Small intestine (tissue), 7 donors: ENCODE data around the gene PLXDC2. TPM values are rescaled to one million over a fixed set of nuclear protein-coding genes. Genes with fewer than 3 reads are reported as not detected.

Experiments used
- DNase-seq, 2 donors: peaks; one replicate each; pipeline versions ENCODE4 v3.0.0 to v3.0.0-alpha.2; 2013
- FAIRE-seq: peaks from 2 replicates; lab custom pipeline; 2012; peaks lifted over from hg19 to GRCh38; lab: Jason Lieb, UNC
- H3K27ac ChIP-seq, 3 donors: one replicate each; pipeline ENCODE4 v1.5.1; 2013; ENCODE audit warnings: low read length in 2 of 3, mild to moderate bottlenecking in 2 of 3, control low read depth in 1 of 3, inconsistent platforms in 1 of 3, low read depth in 1 of 3, moderate library complexity in 1 of 3
- H3K27me3 ChIP-seq, 3 donors: one replicate each; pipeline ENCODE4 v1.6.1; 2013; ENCODE audit warnings: low read length in 3 of 3, inconsistent platforms in 1 of 3; ENCODE audit not compliant: control insufficient read depth in 3 of 3, insufficient read depth in 3 of 3
- H3K36me3 ChIP-seq, 3 donors: one replicate each; pipeline ENCODE4 v1.6.1; 2013; ENCODE audit warnings: low read length in 3 of 3, inconsistent platforms in 1 of 3, low read depth in 1 of 3, mild to moderate bottlenecking in 1 of 3, moderate library complexity in 1 of 3; ENCODE audit not compliant: control insufficient read depth in 3 of 3, insufficient read depth in 2 of 3
- H3K4me1 ChIP-seq, 3 donors: one replicate each; pipeline ENCODE4 v1.6.1; 2013; ENCODE audit warnings: low read length in 2 of 3, inconsistent platforms in 1 of 3, low read depth in 1 of 3, mild to moderate bottlenecking in 1 of 3, moderate library complexity in 1 of 3; ENCODE audit not compliant: control insufficient read depth in 3 of 3, insufficient read depth in 2 of 3
- H3K4me3 ChIP-seq, 3 donors: one replicate each; pipeline ENCODE4 v1.5.1; 2013; ENCODE audit warnings: low read length in 3 of 3, control low read depth in 1 of 3, inconsistent platforms in 1 of 3, low read depth in 1 of 3, mild to moderate bottlenecking in 1 of 3, moderate library complexity in 1 of 3
- H3K9me3 ChIP-seq, 2 donors: one replicate each; pipeline ENCODE4 v1.6.1; 2013; ENCODE audit warnings: low read depth in 1 of 2, low read length in 1 of 2; ENCODE audit not compliant: control insufficient read depth in 2 of 2, insufficient read depth in 1 of 2
- WGBS, 3 donors: extraction: QIAGEN DNeasy Blood & Tissue Kit; methylation state at CpG; one replicate each; pipeline ENCODE4 v1.1.7; 2013; 5-methylcytosine and 5-hydroxymethylcytosine counted together
- polyA plus RNA-seq, 4 donors: library from polyadenylated mRNA; stranded (reverse) in 3 of 4; unstranded in 1 of 4; fragments of 200-250 nt in 3 of 4; fragments of 120-200 nt in 1 of 4; gene quantifications; one replicate each; pipeline versions ENCODE4 v1.2.1 to v1.2.3, GENCODE V29; 2013
- donor health status: healthy with polysubstance abuse.
- donor health status: control.
- donor health status: control.
- donor health status: Bipolar disorder and iron deficiency.
- donor health status: healthy.

PLXDC2 gene
- polyA plus RNA-seq, 4 donors = 0.81 to 18.3 (median 3.4) TPM

DNA sequence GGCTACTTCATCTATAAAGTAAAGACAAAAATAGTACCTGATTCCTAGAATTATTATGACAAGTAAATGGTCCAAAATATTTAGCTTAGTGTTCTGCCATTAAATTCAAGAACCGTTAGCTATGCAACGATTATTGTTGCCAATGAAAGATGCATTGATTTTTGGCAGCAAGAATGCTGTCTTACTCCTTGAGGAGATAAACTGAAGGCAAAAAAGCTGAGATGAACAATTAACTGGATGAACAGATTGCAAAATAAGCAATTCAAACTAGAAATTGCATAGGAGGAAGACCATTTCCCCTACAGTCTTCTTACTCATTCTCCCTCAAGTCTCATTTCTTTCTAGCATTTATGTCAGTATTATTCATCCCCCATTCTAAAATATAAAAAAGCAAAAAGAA lies 484.5 kb downstream of the PLXDC2 start:
- Histone ChIP-seq H3K9me3 (peaks cover 0 to 8% of the 10 kb centered on the region in 2 donors), H3K4me3 (no peak overlapping the region), H3K27me3 (no peaks in the 10 kb centered on the region), H3K36me3 (no peaks in the 10 kb centered on the region), H3K27ac (no peak overlapping the region), H3K4me1 (no peaks in the 10 kb centered on the region)
- FAIRE-seq (no peak), DNase-seq (no peak)
- WGBS, 3 donors = 75 to 90% (median 82%) methylated on average over 2 of the region's 2 CpGs

DNA sequence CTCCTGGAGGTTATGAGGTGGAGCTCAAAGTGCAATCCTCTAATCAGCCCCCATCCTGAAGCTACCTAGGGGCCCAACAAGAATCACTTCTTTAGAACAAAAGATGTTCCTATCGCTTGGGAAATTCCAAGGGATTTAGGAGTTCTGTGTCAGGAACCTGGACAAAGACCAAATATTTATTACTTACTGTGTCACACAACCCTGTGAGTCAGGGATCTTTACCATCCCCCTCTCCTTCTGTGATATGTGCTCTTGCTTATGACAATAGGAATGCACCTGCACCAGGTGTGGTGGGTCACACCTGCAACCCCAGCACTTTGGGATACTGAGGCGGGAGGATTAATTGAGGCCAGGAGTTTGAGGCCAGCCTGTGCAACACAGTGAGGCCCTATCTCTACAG lies 485.8 kb downstream of the PLXDC2 start:
- H3K27ac ChIP-seq = no peak overlapping the region
- H3K36me3 ChIP-seq = no peaks in the 10 kb centered on the region
- H3K4me3 ChIP-seq = no peak overlapping the region
- peaks cover 0 to 5% of the 10 kb centered on the region in 2 donors for H3K9me3 ChIP-seq
- FAIRE-seq (no peak), DNase-seq (peak in 1 of 2 donors; percentile 8)
- no peaks in the 10 kb centered on the region for H3K4me1 ChIP-seq
- WGBS, 3 donors = 47 to 82% (median 60%) methylated on average over 2 of the region's 2 CpGs
- no peaks in the 10 kb centered on the region for H3K27me3 ChIP-seq

DNA sequence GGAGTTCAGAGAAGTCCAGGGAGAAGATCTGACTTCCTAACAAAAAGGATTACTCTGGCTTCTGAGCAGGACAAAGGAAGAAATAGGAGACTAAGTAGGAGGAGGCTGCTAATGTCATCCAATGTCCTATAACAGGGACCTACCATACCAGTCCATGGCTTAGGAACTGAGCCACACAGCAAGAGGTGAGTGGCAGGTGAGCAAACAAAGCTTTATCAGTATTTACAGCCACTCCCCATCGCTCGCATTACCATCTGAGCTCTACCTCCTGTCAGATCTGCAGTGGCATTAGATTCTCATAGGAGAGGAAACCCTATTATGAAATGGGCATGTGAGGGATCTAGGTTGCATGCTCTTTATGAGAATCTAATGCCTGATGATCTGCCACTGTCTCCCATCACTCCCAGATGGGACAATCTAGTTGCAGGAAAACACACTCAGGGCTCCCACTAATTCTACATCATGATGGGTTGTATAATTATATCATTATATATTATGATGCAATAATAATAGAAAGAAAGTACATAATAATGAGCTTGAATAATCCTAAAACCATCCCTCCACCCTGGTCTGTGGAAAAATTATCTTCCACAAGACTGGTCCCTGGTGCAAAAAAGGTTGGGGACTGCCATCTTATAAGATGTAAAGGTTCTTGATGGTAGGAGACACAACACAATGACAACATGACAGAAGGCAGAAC lies 487.4 kb downstream of the PLXDC2 start:
- no peak overlapping the region for H3K27ac ChIP-seq
- no peak for FAIRE-seq
- no peak overlapping the region for H3K4me3 ChIP-seq
- H3K36me3 ChIP-seq = no peaks in the 10 kb centered on the region
- WGBS, 3 donors = 13 to 61% (median 42%) methylated on average over 2 of the region's 2 CpGs
- DNase-seq = peak in 1 of 2 donors; percentile 42
- H3K27me3 ChIP-seq = no peaks in the 10 kb centered on the region
- no peaks in the 10 kb centered on the region for H3K4me1 ChIP-seq
- no peaks in the 10 kb centered on the region for H3K9me3 ChIP-seq

DNA sequence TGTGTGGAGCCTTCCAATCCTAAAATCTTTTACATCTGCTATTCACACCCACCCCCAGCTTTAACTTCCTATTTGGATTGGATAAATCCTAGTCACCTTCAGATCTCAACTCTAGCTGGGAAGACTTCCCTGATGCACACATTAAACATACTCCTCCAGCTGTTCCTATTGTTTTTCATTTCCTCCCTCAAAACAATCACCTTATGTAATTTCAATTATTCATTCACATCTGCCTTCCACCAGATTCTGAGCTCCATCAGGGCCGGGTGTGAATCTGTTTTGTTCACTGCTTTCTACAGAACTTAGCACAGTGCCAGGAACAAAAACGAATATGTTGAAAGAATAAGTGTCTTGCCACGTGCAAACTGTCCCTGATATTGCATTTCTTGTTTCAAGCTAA lies 497.4 kb downstream of the PLXDC2 start:
- Histone ChIP-seq H3K4me1 (no peaks in the 10 kb centered on the region), H3K36me3 (no peaks in the 10 kb centered on the region), H3K27ac (no peak overlapping the region), H3K27me3 (no peaks in the 10 kb centered on the region), H3K4me3 (no peak overlapping the region), H3K9me3 (peaks cover 0 to 6% of the 10 kb centered on the region in 2 donors)
- WGBS, 3 donors = 58 to 64% (median 60%) methylated on average over 3 of the region's 3 CpGs
- no peak for DNase-seq
- no peak for FAIRE-seq

DNA sequence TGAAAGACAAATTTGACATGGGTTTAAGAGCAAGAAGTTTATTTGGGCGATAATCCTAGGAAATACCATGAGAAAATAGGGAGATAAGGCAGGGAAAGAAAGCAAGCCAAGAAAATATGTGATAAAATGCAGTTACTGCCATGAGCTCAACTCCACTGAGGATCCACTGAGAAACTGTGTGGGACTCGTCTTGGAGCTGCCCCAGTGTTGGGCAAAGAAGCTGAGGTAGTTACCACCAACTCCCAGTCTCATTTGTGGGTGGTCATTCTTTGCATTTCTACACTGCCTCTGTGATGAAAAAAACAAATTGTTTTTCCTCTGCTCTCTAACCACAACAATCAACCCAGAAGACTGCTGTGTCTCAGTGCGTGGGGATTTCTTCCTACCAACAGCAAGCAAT lies 498.2 kb downstream of the PLXDC2 start:
- 68 to 78% (median 72%) methylated on average over 3 of the region's 3 CpGs for WGBS, 3 donors
- H3K27me3 ChIP-seq = no peaks in the 10 kb centered on the region
- H3K4me1 ChIP-seq = no peaks in the 10 kb centered on the region
- FAIRE-seq (no peak), DNase-seq (no peak)
- peaks cover 0 to 6% of the 10 kb centered on the region in 2 donors for H3K9me3 ChIP-seq
- H3K36me3 ChIP-seq = no peaks in the 10 kb centered on the region
- no peak overlapping the region for H3K27ac ChIP-seq
- H3K4me3 ChIP-seq = no peak overlapping the region

DNA sequence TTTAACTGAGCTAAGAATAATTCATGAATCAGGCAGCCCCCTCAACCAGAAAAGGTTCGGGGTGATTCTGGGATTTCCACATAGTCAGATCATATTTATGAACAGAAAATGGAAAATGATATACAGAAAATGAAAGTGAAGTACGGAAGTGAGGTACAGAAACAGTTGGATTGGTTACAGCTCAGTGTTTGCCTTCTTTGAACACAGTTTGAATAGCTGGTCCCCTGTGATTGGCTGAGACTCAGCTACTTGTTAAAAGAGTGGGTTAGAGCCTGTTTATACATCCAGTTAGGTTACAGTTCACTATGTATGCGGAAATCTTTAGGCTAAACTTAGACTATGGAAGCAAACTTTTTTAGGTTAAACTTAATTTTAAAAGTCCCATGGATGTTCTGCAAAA lies 511.7 kb downstream of the PLXDC2 start:
- H3K9me3 ChIP-seq = peaks cover 0 to 3% of the 10 kb centered on the region in 2 donors
- H3K27me3 ChIP-seq = no peaks in the 10 kb centered on the region
- DNase-seq = no peak
- H3K4me1 ChIP-seq = no peaks in the 10 kb centered on the region
- no peak overlapping the region for H3K27ac ChIP-seq
- 71 to 83% (median 74%) methylated on average over 3 of the region's 3 CpGs for WGBS, 3 donors
- no peak for FAIRE-seq
- no peaks in the 10 kb centered on the region for H3K36me3 ChIP-seq
- H3K4me3 ChIP-seq = no peak overlapping the region

DNA sequence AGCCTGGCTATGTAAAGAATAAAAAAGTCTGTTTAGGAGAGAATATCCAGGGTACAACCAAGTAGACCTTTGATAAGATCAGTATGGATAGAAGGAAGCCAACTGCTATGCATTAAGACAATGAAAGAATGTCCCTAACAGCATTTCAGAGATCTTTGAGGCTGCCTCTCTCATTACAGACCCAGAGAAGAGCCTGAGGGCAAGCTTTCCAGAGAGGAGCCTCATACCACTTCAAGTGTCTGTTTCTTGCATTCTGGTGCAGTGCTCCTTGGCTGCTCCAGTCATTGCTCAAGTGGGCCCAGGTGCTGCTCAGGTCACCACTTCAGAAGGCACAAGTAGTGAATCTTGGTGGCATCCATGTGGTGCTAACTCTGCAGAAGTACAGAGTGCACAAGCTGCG lies 514.0 kb downstream of the PLXDC2 start:
- 94 to 95% (median 95%) methylated on average over 1 of the region's 1 CpG for WGBS, 3 donors
- FAIRE-seq (no peak), DNase-seq (no peak)

DNA sequence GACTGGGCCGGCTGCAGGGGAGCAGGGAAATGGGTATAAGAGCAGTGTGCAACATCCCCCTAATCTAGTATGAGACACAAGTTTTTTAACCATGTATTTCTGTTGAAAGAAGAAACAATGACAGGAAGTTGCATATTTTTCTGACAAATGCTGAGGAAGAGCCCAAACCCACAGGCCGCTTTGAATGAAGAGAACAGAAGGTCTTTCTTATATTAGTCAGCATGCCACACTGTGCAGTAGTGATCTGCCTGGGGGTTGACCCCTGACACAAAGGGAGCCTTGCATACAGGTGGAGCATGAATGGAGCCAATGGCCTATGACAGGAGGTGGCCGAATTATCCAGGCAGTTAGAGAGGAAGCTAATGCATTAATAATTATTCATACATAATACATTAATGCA lies 518.3 kb downstream of the PLXDC2 start:
- no peaks in the 10 kb centered on the region for H3K36me3 ChIP-seq
- DNase-seq (no peak), FAIRE-seq (no peak)
- H3K9me3 ChIP-seq = peaks cover 0 to 4% of the 10 kb centered on the region in 2 donors
- no peak overlapping the region for H3K4me3 ChIP-seq
- H3K27ac ChIP-seq = no peak overlapping the region
- H3K27me3 ChIP-seq = no peaks in the 10 kb centered on the region
- H3K4me1 ChIP-seq = no peaks in the 10 kb centered on the region
- 87 to 92% (median 89%) methylated on average over 3 of the region's 3 CpGs for WGBS, 3 donors

More for the DNA sequence above, 514.0 kb downstream of the PLXDC2 start:
- Histone ChIP-seq H3K4me1 (no peaks in the 10 kb centered on the region), H3K9me3 (peaks cover 0 to 3% of the 10 kb centered on the region in 2 donors), H3K36me3 (no peaks in the 10 kb centered on the region), H3K4me3 (no peak overlapping the region), H3K27ac (no peak overlapping the region), H3K27me3 (no peaks in the 10 kb centered on the region)
